HCT116 (cell line): ENCODE data around the gene HMG20A. TPM values are rescaled to one million over a fixed set of nuclear protein-coding genes. Genes with fewer than 3 reads are reported as not detected.

ENCODE experiments used
- ATAC-seq: fragments of 200-7000 bp; cut with Tn5 transposase; 2 replicates; pipeline ENCODE4 v1.9.1; 2020; ENCODE audit warnings: mild to moderate bottlenecking, moderate library complexity
- BruUV-seq: library from RNA; stranded (reverse); fragments of 400-500 nt; replicated peaks from 2 replicates; lab custom pipeline; 2021; lab: Mats Ljungman, UMichigan
- CTCF ChIA-PET: fragments of 300-600 bp; sonication (Branson Sonifier 250); formaldehyde crosslinking; loops from one replicate; lab custom pipeline; 2021; ENCODE audit warnings: antibody characterized with exemption; lab: Charles Lee
- POLR2A ChIA-PET: fragments of 300-600, 350-600 bp; sonication (Branson Sonifier 250); formaldehyde crosslinking; loops from one replicate; lab custom pipeline; 2021; ENCODE audit warnings: antibody characterized with exemption; lab: Charles Lee
- RAD21 ChIA-PET, 2 experiments: fragments of 300-600 bp; sonication (Branson Sonifier 250); formaldehyde crosslinking; loops; one replicate each; lab custom pipeline; 2023; ENCODE audit warnings: low total read pairs in 2 of 2; ENCODE audit not compliant: uncharacterized antibody in 2 of 2, unreplicated experiment in 2 of 2, low non-redundant PET in 1 of 2; lab: Charles Lee
- DNase-seq: peaks from one replicate; pipeline ENCODE4 v3.0.0-alpha.2; 2010; ENCODE audit warnings: low read depth, low spot score
- H2AFZ ChIP-seq: fragments of 200-600 bp; shearing (Covaris generic), sonication (generic); 2 replicates; pipeline ENCODE4 v1.6.1; 2017; ENCODE audit warnings: low read depth, mixed run types, mixed read lengths, antibody characterized with exemption, low read length; ENCODE audit not compliant: poor library complexity, severe bottlenecking
- H3K27ac ChIP-seq: 2 replicates; pipeline ENCODE4 v1.5.1; 2012; ENCODE audit warnings: low read depth, low read length
- H3K27me3 ChIP-seq: fragments of 200-600 bp; sonication (generic); 2 replicates; pipeline ENCODE4 v1.6.1; 2016; ENCODE audit warnings: mixed run types, low read length, mixed read lengths; ENCODE audit not compliant: insufficient read depth
- H3K36me3 ChIP-seq, 2 experiments: fragments of 200-500 bp in 1 of 2; fragments of 200-600 bp in 1 of 2; sonication (Bioruptor generic) in 1 of 2; sonication (generic) in 1 of 2; 2 replicates each; pipeline versions ENCODE4 v1.5.1 to v1.6.1; 2014 to 2016; ENCODE audit warnings: low read length in 2 of 2, inconsistent platforms in 1 of 2, mixed read lengths in 1 of 2, mixed run types in 1 of 2; ENCODE audit not compliant: insufficient read depth in 2 of 2, control insufficient read depth in 1 of 2
- H3K4me1 ChIP-seq, 2 experiments: fragments of 200-600 bp in 1 of 2; sonication (generic) in 1 of 2; 2 replicates each; pipeline versions ENCODE4 v1.5.1 to v1.6.1; 2012 to 2017; ENCODE audit warnings: low read length in 2 of 2, inconsistent platforms in 1 of 2, mild to moderate bottlenecking in 1 of 2, mixed read lengths in 1 of 2, mixed run types in 1 of 2, moderate library complexity in 1 of 2; ENCODE audit not compliant: insufficient read depth in 2 of 2, control insufficient read depth in 1 of 2
- H3K4me2 ChIP-seq: fragments of 200-600 bp; sonication (generic); 2 replicates; pipeline ENCODE4 v1.6.1; 2017; ENCODE audit warnings: mixed run types, low read length, mixed read lengths
- H3K4me3 ChIP-seq, 2 experiments: fragments of 200-600 bp in 1 of 2; sonication (generic) in 1 of 2; replicated peaks in 1 of 2; 2 replicates each; pipeline ENCODE4 v1.5.1; 2011 to 2016; ENCODE audit warnings: low read length in 2 of 2, control low read depth in 1 of 2, low read depth in 1 of 2, mild to moderate bottlenecking in 1 of 2, mixed read lengths in 1 of 2, mixed run types in 1 of 2
- H3K79me2 ChIP-seq: fragments of 200-600 bp; sonication (generic); 2 replicates; pipeline ENCODE4 v1.6.1; 2017; ENCODE audit warnings: mild to moderate bottlenecking, mixed run types, low read length, moderate library complexity, mixed read lengths; ENCODE audit not compliant: insufficient read depth
- H3K9ac ChIP-seq: fragments of 200-600 bp; sonication (generic); 2 replicates; pipeline ENCODE4 v1.6.1; 2016; ENCODE audit warnings: low read length, mixed read lengths
- H3K9me2 ChIP-seq: fragments of 200-600 bp; sonication (generic), shearing (Covaris generic); 2 replicates; pipeline ENCODE4 v1.6.1; 2017; ENCODE audit warnings: mixed run types, mild to moderate bottlenecking, moderate library complexity; ENCODE audit not compliant: insufficient read depth
- H3K9me3 ChIP-seq, 2 experiments: fragments of 200-500 bp in 1 of 2; fragments of 200-600 bp in 1 of 2; sonication (Bioruptor generic) in 1 of 2; sonication (generic) in 1 of 2; 2 replicates each; pipeline ENCODE4 v1.6.1; 2014 to 2017; ENCODE audit warnings: low read length in 2 of 2, mixed read lengths in 2 of 2, inconsistent platforms in 1 of 2, low read depth in 1 of 2, mild to moderate bottlenecking in 1 of 2, mixed run types in 1 of 2, moderate library complexity in 1 of 2; ENCODE audit not compliant: control insufficient read depth in 1 of 2, insufficient read depth in 1 of 2
- H4K20me1 ChIP-seq: fragments of 200-600 bp; sonication (generic), shearing (Covaris generic); 2 replicates; pipeline ENCODE4 v1.6.1; 2017; ENCODE audit warnings: mixed run types, mild to moderate bottlenecking, moderate library complexity; ENCODE audit not compliant: insufficient read depth
- ATF3 ChIP-seq: IDR thresholded peaks from 2 replicates; pipeline ENCODE4 v1.6.1; 2012
- CBX3 ChIP-seq: IDR thresholded peaks from 2 replicates; pipeline ENCODE4 v1.6.1; 2012; ENCODE audit warnings: low read depth
- EGR1 ChIP-seq: IDR thresholded peaks from 2 replicates; pipeline ENCODE4 v1.6.1; 2012; ENCODE audit warnings: low read depth
- EZH2 ChIP-seq: fragments of 200-600 bp; sonication (generic); IDR thresholded peaks from 2 replicates; pipeline ENCODE4 v1.6.1; 2017; ENCODE audit warnings: antibody characterized with exemption, mixed run types
- FOSL1 ChIP-seq: IDR thresholded peaks from 2 replicates; pipeline ENCODE4 v1.6.1; 2012; ENCODE audit warnings: low read depth
- JUND ChIP-seq: IDR thresholded peaks from 2 replicates; pipeline ENCODE4 v1.6.1; 2012
- MAX ChIP-seq: IDR thresholded peaks from 2 replicates; pipeline ENCODE4 v1.6.1; 2012
- POLR2AphosphoS5 ChIP-seq: IDR thresholded peaks from 2 replicates; pipeline ENCODE4 v1.6.1; 2011; ENCODE audit warnings: mild to moderate bottlenecking, low read depth, low read length, moderate library complexity
- RAD21 ChIP-seq: IDR thresholded peaks from 2 replicates; pipeline ENCODE4 v1.6.1; 2012; ENCODE audit warnings: low read depth, mild to moderate bottlenecking
- SIN3A ChIP-seq: IDR thresholded peaks from 2 replicates; pipeline ENCODE4 v1.6.1; 2012; ENCODE audit warnings: low read depth
- SP1 ChIP-seq: IDR thresholded peaks from 2 replicates; pipeline ENCODE4 v1.6.1; 2012; ENCODE audit warnings: low read depth
- SRF ChIP-seq: IDR thresholded peaks from 2 replicates; pipeline ENCODE4 v1.6.1; 2012; ENCODE audit warnings: low read depth
- YY1 ChIP-seq: IDR thresholded peaks from 2 replicates; pipeline ENCODE4 v1.6.1; 2011; ENCODE audit warnings: low read length, low read depth, moderate library complexity, mild to moderate bottlenecking; ENCODE audit not compliant: insufficient replicate concordance; ENCODE audit errors: extremely low read depth
- ZBTB33 ChIP-seq: IDR thresholded peaks from 2 replicates; pipeline ENCODE4 v1.6.1; 2011; ENCODE audit warnings: mild to moderate bottlenecking, low read length, moderate library complexity; ENCODE audit not compliant: insufficient replicate concordance; ENCODE audit errors: extremely low read depth
- ZNF274 ChIP-seq: fragments of 200-500 bp; sonication (Bioruptor generic); IDR thresholded peaks from 2 replicates; pipeline ENCODE4 v1.6.1; 2014; ENCODE audit warnings: mild to moderate bottlenecking, low read depth, low read length, inconsistent platforms
- intact Hi-C: fragments of 100-400 bp; cut with micrococcal nuclease; formaldehyde crosslinking; loops from 2 replicates; pipeline ENCODE4 v1.10.0; 2022
- total RNA-seq: library from RNA; stranded (reverse); gene quantifications from one replicate; pipeline ENCODE4 v1.2.1, GENCODE V29; 2021; ENCODE audit not compliant: unreplicated experiment

HMG20A gene
- total RNA-seq, 1 experiment from 2014 or later = 37.7 TPM

- DNase-seq (no peak), ATAC-seq (no peak)
- no peak overlapping the region for H2AFZ ChIP-seq
- H3K4me1 ChIP-seq = peaks cover 0 to 6% of the 10 kb centered on the region in 2 experiments; a peak in 3 of 4 replicates
- ChIA-PET CTCF (interaction anchor here (1.9 kb wide), 1 partner anchor 374 kb away, joined by 6 read pairs; no protein-coding TSS in a partner anchor), POLR2A (no interaction called here), RAD21 (no interaction called here)
- H3K9me2 ChIP-seq = no peaks in the 10 kb centered on the region
- H3K9me3 ChIP-seq = no peaks in the 10 kb centered on the region
- H3K27ac ChIP-seq = no peak overlapping the region
- H3K9ac ChIP-seq = no peak overlapping the region
- intact Hi-C loops = loop anchor here (10.0 kb wide), 1 partner anchor 549 kb away; no protein-coding TSS in a partner anchor
- no peak overlapping the region for H3K4me2 ChIP-seq
- no peaks in the 10 kb centered on the region for H3K79me2 ChIP-seq
- H3K27me3 ChIP-seq = no peaks in the 10 kb centered on the region
- H4K20me1 ChIP-seq = no peaks in the 10 kb centered on the region
- H3K4me3 ChIP-seq = no peak overlapping the region
- no TSS peak for BruUV-seq
- no peak for TF ChIP-seq RAD21
- no peaks in the 10 kb centered on the region for H3K36me3 ChIP-seq
Observed at GRCh38 chr15:77493324-77493907, 72.7 kb downstream of the HMG20A start.

- no peak for DNase-seq
- Histone ChIP-seq H3K27ac (no peak overlapping the region), H3K79me2 (no peaks in the 10 kb centered on the region), H3K27me3 (no peaks in the 10 kb centered on the region)
- BruUV-seq = no TSS peak
- TF ChIP-seq EZH2 (no peak), EGR1 (no peak), CBX3 (no peak), FOSL1 (no peak), SIN3A (no peak), SP1 (no peak), ATF3 (no peak), ZBTB33 (no peak), SRF (no peak), ZNF274 (no peak), MAX (no peak), POLR2AphosphoS5 (no peak), YY1 (no peak), RAD21 (no peak), JUND (no peak)
- TF ChIP-seq, all 23 proteins: peak for 0
- peaks cover 0 to 6% of the 10 kb centered on the region in 2 experiments; a peak in 3 of 4 replicates for H3K4me1 ChIP-seq
- intact Hi-C loops = loop anchor here (10.0 kb wide), 1 partner anchor 549 kb away; no protein-coding TSS in a partner anchor
- H2AFZ ChIP-seq = no peak overlapping the region
- no peaks in the 10 kb centered on the region for H4K20me1 ChIP-seq
- H3K9me2 ChIP-seq = no peaks in the 10 kb centered on the region
- ChIA-PET CTCF (interaction anchor here (1.9 to 4.4 kb wide), 2 partner anchors 308 to 375 kb away, joined by 6 to 44 read pairs; no protein-coding TSS in a partner anchor), POLR2A (no interaction called here), RAD21 (no interaction called here)
- H3K36me3 ChIP-seq = no peaks in the 10 kb centered on the region
- no peak overlapping the region for H3K4me2 ChIP-seq
- H3K4me3 ChIP-seq = no peak overlapping the region
- H3K9me3 ChIP-seq = no peaks in the 10 kb centered on the region
- no peak for ATAC-seq
- H3K9ac ChIP-seq = no peak overlapping the region
Observed at GRCh38 chr15:77494073-77494867, 73.6 kb downstream of the HMG20A start.
